Testis (tissue), 2 donors: ENCODE measurements around the gene KIFBP.

Experiments
- CTCF ChIP-seq, 3 experiments: fragments of 450-650 bp in 2 of 3; fragments of 200-600 bp in 1 of 3; sonication (generic) in 1 of 3; IDR thresholded peaks; one replicate each; pipeline ENCODE4 v1.5.1; 2016 to 2019; ENCODE audit warnings: antibody characterized with exemption in 3 of 3, mild to moderate bottlenecking in 2 of 3, moderate library complexity in 1 of 3
- POLR2A ChIP-seq: fragments of 450-650 bp; IDR thresholded peaks from one replicate; pipeline ENCODE4 v1.6.1; 2017; ENCODE audit warnings: antibody characterized with exemption, mild to moderate bottlenecking, moderate library complexity

- TF ChIP-seq CTCF (IDR thresholded peaks at IDR 0.05) (no peak), POLR2A (no peak)
Measured at GRCh38 chr10:69025370-69025896, 36.8 kb downstream of the KIFBP start.
